GM18526 (cell line): ENCODE measurements around the gene SCLY.
A peak's percentile ranks its signal among the peaks of the same experiment; 100 is the strongest.

Experiments used
- POLR2A ChIP-seq: IDR thresholded peaks from 3 replicates; pipeline ENCODE4 v1.6.1; 2011; ENCODE audit not compliant: insufficient read length; ENCODE audit errors: extremely low read depth

Gene SCLY

GRCh38 chr2:238106698-238107524 lies 46.1 kb downstream of the SCLY start:
- no peak for TF ChIP-seq POLR2A

DNA sequence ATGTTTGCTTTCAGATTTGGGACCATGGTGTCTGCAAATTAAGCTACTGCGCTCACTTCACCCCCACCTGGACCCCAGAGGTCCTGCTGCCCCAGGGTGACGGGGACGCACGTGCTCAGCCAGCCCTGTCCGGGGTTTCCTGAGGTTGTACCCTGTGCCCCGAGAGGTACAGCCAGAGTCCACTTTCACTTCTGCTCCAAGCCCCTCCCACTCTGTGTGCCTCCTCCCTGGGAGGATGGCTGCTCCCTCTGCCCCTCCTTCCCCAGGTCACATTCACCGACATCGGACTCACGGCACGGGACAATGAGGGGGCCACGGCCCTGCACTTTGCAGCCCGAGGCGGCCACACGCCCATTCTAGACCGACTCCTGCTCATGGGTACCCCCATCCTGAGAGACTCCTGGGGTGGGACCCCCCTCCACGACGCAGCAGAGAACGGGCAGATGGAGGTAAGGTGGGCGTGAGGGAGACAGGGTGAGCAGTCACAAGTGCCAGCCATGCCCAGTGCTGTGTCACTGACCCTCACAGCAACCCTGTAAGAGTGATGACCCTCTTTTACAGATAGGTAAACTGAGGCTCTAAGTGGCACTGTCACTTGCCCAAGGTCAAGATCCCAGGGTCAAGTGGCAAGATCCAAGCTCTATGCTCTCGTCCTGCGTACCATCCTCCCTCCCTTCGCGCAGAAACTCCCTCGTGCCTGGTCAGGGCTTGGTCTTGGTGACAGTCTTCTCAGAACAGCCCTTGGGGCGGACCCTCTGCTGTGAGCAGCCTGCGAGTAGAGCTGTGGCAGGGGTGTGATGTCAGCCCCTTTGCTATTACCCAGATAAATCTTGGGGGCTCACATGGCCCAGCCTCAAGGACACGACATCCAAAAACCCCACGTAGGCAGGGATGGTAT lies 47.0 kb downstream of the SCLY start:
- peak; percentile 27 for TF ChIP-seq POLR2A

GRCh38 chr2:238108423-238109183 lies 47.8 kb downstream of the SCLY start:
- TF ChIP-seq POLR2A: peak; percentile 16

DNA sequence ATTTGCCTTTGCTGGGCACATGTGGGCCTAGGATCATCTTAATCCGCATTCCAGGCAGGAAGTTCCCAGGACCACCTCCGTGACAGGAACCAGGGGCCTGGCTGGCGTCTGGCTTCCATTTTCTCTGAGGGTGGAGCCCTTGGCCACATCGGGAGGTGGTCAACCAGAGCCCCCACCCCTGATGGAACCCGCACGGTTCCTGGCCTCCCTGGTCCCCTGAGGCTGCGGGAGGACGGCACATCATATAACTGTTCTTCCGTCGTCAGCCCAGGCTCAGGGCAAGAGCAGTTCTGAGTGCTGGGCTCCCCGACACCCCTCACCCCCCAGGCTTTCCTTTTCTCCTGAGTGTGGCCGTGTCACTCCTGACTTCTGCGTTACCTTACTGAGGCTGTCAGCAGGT lies 52.8 kb downstream of the SCLY start:
- TF ChIP-seq POLR2A: no peak

- TF ChIP-seq POLR2A: no peak
Measured at GRCh38 chr2:238114331-238114841, 53.6 kb downstream of the SCLY start.

DNA sequence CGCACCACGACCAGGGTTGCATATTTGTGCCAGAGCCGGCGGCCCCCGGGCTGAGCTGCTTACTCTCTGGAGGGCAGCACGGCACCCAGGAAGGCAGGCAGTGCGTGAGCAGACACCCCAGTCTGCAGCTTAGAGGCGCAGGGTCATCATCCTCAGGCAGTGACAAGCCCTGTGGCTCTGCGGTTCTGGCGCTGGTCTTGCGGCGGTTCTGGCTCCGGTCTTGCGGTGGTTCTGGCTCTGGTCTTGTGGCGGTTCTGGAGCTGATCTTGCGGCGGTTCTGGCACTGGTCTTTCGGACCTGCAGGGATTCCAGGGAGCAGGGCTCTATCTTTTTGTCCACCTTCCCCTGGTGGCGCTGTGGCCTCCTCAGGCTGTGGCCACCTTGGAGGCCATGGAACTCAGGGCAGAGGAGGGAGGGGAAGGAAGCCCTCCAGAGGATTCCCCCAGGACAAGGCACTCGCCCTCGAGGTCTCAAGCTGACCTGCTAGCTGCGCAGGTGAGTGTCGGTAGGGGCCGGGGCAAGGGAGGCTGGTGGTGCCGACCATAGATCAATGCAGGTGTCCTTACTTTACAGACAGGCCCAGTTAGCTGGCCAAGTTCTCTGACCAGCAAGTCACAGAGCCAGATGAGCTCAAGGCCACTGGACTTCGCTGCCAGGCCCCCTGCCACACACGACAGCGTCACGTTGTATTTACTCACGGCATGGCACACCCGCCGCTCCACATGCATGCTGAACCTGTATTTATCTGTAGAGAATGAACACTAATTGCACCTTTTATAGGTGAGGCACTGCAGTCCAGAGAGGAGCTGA lies 54.3 kb downstream of the SCLY start:
- no peak for TF ChIP-seq POLR2A

GRCh38 chr2:238116298-238117198 lies 55.7 kb downstream of the SCLY start:
- no peak for TF ChIP-seq POLR2A

- TF ChIP-seq POLR2A: no peak
Measured at GRCh38 chr2:238117199-238118154, 56.7 kb downstream of the SCLY start.

- TF ChIP-seq POLR2A: no peak
Measured at GRCh38 chr2:238119756-238120462, 59.1 kb downstream of the SCLY start.

- TF ChIP-seq POLR2A: no peak
Measured at GRCh38 chr2:238120463-238121298, 59.9 kb downstream of the SCLY start.

- no peak for TF ChIP-seq POLR2A
Measured at GRCh38 chr2:238121511-238122286, 60.9 kb downstream of the SCLY start.
